Central memory CD8-positive, alpha-beta T cell (primary cell): ENCODE measurements around the gene GAGE12H.

ENCODE experiments used
- ATAC-seq: fragments of 150-1000 bp; cut with Tn5 transposase; replicated peaks from 2 replicates; pipeline ENCODE4 v1.10.0; 2022; ENCODE audit warnings: mild to moderate bottlenecking, moderate FRiP score, moderate number of reproducible peaks; ENCODE audit not compliant: poor library complexity, severe bottlenecking; ENCODE audit errors: extremely low read depth
- DNase-seq, 2 donors: peaks; one replicate each; pipeline ENCODE4 v3.0.0; 2021; ENCODE audit warnings: low spot score in 2 of 2
- H3K27ac Mint-ChIP-seq: one replicate; pipeline ENCODE4 v1.8.0; 2022; ENCODE audit warnings: low read depth, mild to moderate bottlenecking, moderate library complexity, mixed read lengths
- H3K27me3 Mint-ChIP-seq: one replicate; pipeline ENCODE4 v1.8.0; 2022; ENCODE audit warnings: mixed read lengths
- H3K36me3 Mint-ChIP-seq: one replicate; pipeline ENCODE4 v1.8.0; 2022; ENCODE audit warnings: mild to moderate bottlenecking, moderate library complexity, mixed read lengths; ENCODE audit not compliant: insufficient read depth
- H3K4me1 Mint-ChIP-seq: one replicate; pipeline ENCODE4 v1.8.0; 2022; ENCODE audit warnings: mixed read lengths
- H3K4me3 Mint-ChIP-seq: one replicate; pipeline ENCODE4 v1.8.0; 2022; ENCODE audit warnings: mild to moderate bottlenecking, moderate library complexity, mixed read lengths
- H3K9me3 Mint-ChIP-seq: one replicate; pipeline ENCODE4 v1.8.0; 2022; ENCODE audit warnings: mixed read lengths

The GAGE12H gene

GRCh38 chrX:49610718-49611310 lies 31.1 kb downstream of the GAGE12H start:
- H3K4me3 Mint-ChIP-seq = no peak overlapping the region
- ATAC-seq = no peak
- H3K36me3 Mint-ChIP-seq = no peaks in the 10 kb centered on the region
- H3K27ac Mint-ChIP-seq = no peak overlapping the region
- H3K27me3 Mint-ChIP-seq = peaks cover 15% of the 10 kb centered on the region
- H3K9me3 Mint-ChIP-seq = no peaks in the 10 kb centered on the region
- no peak for DNase-seq
- H3K4me1 Mint-ChIP-seq = no peaks in the 10 kb centered on the region

DNA sequence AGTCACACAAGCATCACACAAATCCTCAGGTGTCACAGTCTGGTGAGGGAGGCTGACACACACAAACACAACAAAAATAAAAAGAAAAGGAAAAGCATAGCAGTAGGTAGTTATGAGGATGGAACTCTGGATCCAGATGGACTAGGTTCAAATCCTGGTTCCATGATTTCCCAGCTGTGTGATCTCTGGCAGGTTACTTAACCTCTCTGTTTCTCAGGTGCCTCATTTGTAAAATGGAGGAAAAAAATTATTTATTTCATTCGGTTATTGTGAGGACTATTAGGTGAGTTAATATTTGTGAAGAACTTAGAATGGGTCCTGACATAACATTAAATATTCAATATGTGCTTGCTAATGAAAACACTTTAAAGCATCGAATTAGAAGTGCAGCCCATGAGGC lies 38.8 kb downstream of the GAGE12H start:
- ATAC-seq (no peak), DNase-seq (no peak)
- H3K4me1 Mint-ChIP-seq = no peaks in the 10 kb centered on the region

DNA sequence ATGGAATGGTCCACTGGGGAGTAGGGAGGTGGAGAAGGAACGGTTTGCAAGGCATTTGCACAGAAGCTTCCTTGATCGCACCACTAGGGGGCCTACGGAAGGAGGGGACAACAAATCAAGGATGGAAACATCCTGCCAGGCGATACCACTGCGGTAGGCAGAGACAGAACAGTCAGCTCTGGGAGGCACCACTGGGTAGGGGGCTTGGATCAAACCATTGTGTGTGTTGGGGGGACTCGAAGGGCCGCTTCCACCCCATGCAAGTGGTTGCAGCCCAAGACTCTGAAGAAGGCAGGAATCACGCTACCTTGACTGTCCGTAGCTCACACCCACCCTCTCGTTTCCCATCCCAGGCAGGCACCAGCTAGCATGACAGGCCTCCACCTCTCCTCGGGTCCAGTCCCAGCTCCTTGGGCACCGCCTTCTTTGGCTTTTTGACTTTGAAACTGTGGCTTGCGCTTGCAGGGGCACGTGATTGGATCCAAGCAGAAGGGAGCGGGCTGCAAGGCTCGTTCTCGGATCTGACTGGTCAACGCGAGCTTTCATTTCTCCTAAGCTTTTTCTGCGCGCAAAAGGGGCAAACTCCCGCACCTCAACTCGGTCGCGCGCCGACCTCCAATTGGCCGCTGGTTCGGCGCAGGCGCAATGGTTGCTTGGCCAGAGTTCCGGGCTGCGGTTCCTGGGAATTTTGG lies 47.5 kb downstream of the GAGE12H start:
- DNase-seq (no peak), ATAC-seq (no peak)
- H3K4me3 Mint-ChIP-seq = peak overlapping the region; percentile 57
- no peak overlapping the region for H3K27ac Mint-ChIP-seq
- no peaks in the 10 kb centered on the region for H3K36me3 Mint-ChIP-seq
- peaks cover 11% of the 10 kb centered on the region for H3K27me3 Mint-ChIP-seq
- no peaks in the 10 kb centered on the region for H3K4me1 Mint-ChIP-seq
- no peaks in the 10 kb centered on the region for H3K9me3 Mint-ChIP-seq

More for the DNA sequence above, 38.8 kb downstream of the GAGE12H start:
- H3K36me3 Mint-ChIP-seq = no peaks in the 10 kb centered on the region
- H3K9me3 Mint-ChIP-seq = no peaks in the 10 kb centered on the region
- H3K27me3 Mint-ChIP-seq = peaks cover 7% of the 10 kb centered on the region
- H3K4me3 Mint-ChIP-seq = no peak overlapping the region
- H3K27ac Mint-ChIP-seq = no peak overlapping the region
